Measurements from ENCODE around the gene CEP192.
"Not testable (repeated sequence)": the region's sequence is repeated elsewhere in the genome, so short reads cannot be mapped to it uniquely, and the experiment has no call there.

CEP192 gene

DNA sequence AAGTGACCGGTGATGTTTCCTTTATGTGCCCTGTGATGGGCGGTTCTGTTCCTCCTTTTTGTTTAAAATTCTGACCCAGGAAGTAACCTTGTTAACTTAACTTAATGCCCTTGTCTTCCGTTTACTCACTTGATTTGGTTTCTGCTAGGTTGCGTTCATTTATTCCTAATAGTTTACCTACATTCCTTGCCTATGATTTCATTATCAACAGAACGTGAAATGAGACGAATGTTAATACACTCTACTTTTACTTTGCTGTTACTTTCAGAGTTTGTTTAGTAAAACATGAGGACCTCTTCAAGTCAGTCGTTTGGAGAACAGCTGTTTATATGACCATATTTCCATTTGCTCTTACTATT lies 638 bp downstream of the CEP192 start:
- Histone ChIP-seq H3K27ac (ENCODE audit: low read depth, low read length) (peak overlapping the region; percentile 85), H3K9ac (ENCODE audit: low read length) (peak overlapping the region; percentile 98)

DNA sequence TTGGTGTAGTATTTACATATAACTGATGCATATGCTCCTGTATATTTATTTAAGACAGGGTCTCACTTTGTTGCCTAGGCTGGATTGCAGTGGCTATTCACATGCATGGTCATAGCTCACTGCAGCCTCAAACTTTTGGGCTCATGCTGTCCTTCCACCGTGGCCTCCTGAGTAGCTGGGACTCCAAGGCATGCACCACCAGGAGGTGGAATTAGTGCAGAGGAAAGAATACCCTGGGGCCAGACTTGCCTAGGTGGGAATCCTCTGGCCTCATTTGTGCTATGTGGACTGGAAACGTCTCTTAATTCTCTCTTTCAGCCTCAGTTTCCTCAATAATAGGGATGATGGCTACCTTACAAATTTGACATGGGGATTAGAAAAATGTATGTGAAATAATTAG lies 2.3 kb downstream of the CEP192 start:
- H3K36me3 ChIP-seq (ENCODE audit: control insufficient read depth, insufficient read depth, low read length), result 0 out of 2 replicates have a peak, but pooled peaks cover 5% of the 10 kb centered on the region
- H3K27ac ChIP-seq (ENCODE audit: low read depth, low read length), result no peak overlapping the region
- no peaks in the 10 kb centered on the region; the same call in 1 of the 2 replicates for H3K9me3 ChIP-seq (ENCODE audit: control insufficient read depth, insufficient read depth, low read depth, low read length)
- no peak overlapping the region for H3K9ac ChIP-seq (ENCODE audit: low read length)
- H3K4me1 ChIP-seq (ENCODE audit: control insufficient read depth, insufficient read depth, low read length), result peaks cover 19% of the 10 kb centered on the region; the same call in 1 of the 2 replicates
- H3K27me3 ChIP-seq (ENCODE audit: control insufficient read depth, insufficient read depth, low read length), result no peaks in the 10 kb centered on the region
- no peak overlapping the region; the same call in 1 of the 2 replicates for H3K4me3 ChIP-seq (ENCODE audit: low read depth, low read length)

More for the DNA sequence above, 638 bp downstream of the CEP192 start:
- peaks cover 9% of the 10 kb centered on the region for H3K36me3 ChIP-seq (ENCODE audit: control insufficient read depth, insufficient read depth, low read length)
- H3K27me3 ChIP-seq (ENCODE audit: control insufficient read depth, insufficient read depth, low read length), result no peaks in the 10 kb centered on the region
- H3K9me3 ChIP-seq (ENCODE audit: control insufficient read depth, insufficient read depth, low read depth, low read length), result no peaks in the 10 kb centered on the region; the same call in 1 of the 2 replicates
- peak overlapping the region; percentile 100 for H3K4me3 ChIP-seq (ENCODE audit: low read depth, low read length)
- H3K4me1 ChIP-seq (ENCODE audit: control insufficient read depth, insufficient read depth, low read length), result peaks cover 19% of the 10 kb centered on the region; the same call in 1 of the 2 replicates

DNA sequence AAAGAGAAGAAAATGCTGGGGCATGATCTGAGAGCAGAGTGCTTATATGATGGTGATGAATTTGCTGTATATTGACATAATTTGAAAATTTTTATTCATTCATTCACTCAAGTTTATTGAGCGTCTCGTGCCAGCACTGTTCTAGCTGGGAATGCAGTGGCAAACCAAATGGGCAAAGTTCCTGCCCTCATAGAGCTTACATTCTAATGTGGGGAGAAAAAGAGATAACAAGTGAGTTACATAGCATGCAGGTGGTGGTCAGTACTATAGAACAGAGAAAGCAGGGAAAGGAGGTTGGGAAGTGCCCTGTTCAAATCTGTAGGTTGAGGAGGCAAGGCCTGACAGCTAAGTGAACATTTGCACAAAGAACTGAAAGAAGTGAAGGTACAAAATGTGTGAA lies 4.3 kb downstream of the CEP192 start:
- Histone ChIP-seq H3K4me1 (ENCODE audit: control insufficient read depth, insufficient read depth, low read length) (peaks cover 12% of the 10 kb centered on the region; the same call in 1 of the 2 replicates), H3K4me3 (ENCODE audit: low read depth, low read length) (no peak overlapping the region), H3K27me3 (ENCODE audit: control insufficient read depth, insufficient read depth, low read length) (no peaks in the 10 kb centered on the region), H3K9me3 (ENCODE audit: control insufficient read depth, insufficient read depth, low read depth, low read length) (no peaks in the 10 kb centered on the region; the same call in 1 of the 2 replicates), H3K9ac (ENCODE audit: low read length) (no peak overlapping the region), H3K27ac (ENCODE audit: low read depth, low read length) (no peak overlapping the region), H3K36me3 (ENCODE audit: control insufficient read depth, insufficient read depth, low read length) (peaks cover 9% of the 10 kb centered on the region; the same call in 1 of the 2 replicates)

DNA sequence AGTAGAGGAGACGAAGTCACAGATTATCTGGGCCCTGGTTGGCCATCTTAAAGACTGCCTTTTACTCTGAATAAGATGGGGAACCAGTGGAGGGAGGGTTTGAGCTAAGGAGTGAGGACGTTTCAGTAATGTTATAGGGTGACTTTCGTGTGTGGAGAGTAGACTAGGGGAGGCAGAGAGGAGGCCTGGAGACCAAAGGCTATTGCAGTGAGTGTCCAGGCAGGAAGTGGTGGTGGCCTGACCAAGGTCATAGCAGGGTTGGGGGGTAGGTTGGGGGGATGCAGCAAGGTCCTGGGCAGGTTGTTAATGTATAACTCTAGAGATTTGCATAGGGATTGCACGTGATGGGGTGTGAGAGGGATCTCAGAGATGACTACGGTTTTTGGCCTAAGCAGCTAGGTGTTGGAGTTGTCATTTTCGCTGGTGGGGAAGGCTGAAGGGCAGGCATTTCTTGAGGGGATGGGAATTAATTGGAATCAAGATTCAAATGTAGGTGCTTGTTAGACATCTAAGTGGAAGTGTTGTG lies 4.9 kb downstream of the CEP192 start:
- no peak overlapping the region for H3K4me3 ChIP-seq (ENCODE audit: low read depth, low read length)
- H3K9ac ChIP-seq (ENCODE audit: low read length), result no peak overlapping the region
- no peaks in the 10 kb centered on the region; the same call in 1 of the 2 replicates for H3K9me3 ChIP-seq (ENCODE audit: control insufficient read depth, insufficient read depth, low read depth, low read length)
- no peaks in the 10 kb centered on the region for H3K27me3 ChIP-seq (ENCODE audit: control insufficient read depth, insufficient read depth, low read length)
- peaks cover 11% of the 10 kb centered on the region; the same call in 1 of the 2 replicates for H3K4me1 ChIP-seq (ENCODE audit: control insufficient read depth, insufficient read depth, low read length)
- H3K36me3 ChIP-seq (ENCODE audit: control insufficient read depth, insufficient read depth, low read length), result peaks cover 13% of the 10 kb centered on the region; the same call in 1 of the 2 replicates
- no peak overlapping the region for H3K27ac ChIP-seq (ENCODE audit: low read depth, low read length)

DNA sequence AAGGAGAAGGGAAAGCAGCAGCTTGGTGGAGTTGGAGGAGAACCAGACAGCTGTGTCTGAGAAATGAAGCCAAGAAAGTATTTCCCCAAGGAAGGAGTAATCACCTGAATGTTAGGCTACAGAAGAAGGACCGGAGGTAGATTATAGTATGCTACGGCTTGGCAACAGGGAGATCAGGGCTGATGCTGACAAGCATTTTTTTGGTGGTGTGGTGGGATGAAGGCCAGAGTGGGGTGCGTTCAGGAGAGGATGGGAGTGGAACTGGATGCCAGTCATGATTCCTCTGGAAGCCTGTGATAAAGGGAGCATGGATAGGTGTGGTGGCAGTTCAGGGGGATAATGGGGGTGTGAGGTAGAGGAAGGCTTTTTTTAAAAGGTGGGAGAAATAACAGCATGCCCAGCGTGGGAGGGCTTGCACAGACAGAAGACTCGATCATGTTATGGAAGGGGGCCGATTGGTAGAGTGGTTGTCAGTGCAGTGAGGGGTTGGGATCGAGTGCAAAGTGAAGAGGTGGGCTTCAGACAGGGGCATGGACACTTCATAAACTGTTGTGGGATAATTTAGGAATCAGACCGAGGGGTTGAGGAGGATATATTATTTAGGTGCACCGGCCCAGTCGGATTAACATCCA lies 5.6 kb downstream of the CEP192 start:
- Histone ChIP-seq H3K9me3 (ENCODE audit: control insufficient read depth, insufficient read depth, low read depth, low read length) (no peaks in the 10 kb centered on the region; the same call in 1 of the 2 replicates), H3K27me3 (ENCODE audit: control insufficient read depth, insufficient read depth, low read length) (no peaks in the 10 kb centered on the region), H3K9ac (ENCODE audit: low read length) (no peak overlapping the region), H3K4me1 (ENCODE audit: control insufficient read depth, insufficient read depth, low read length) (peaks cover 11% of the 10 kb centered on the region; the same call in 1 of the 2 replicates), H3K4me3 (ENCODE audit: low read depth, low read length) (no peak overlapping the region), H3K36me3 (ENCODE audit: control insufficient read depth, insufficient read depth, low read length) (peaks cover 18% of the 10 kb centered on the region; the same call in 1 of the 2 replicates), H3K27ac (ENCODE audit: low read depth, low read length) (no peak overlapping the region)

DNA sequence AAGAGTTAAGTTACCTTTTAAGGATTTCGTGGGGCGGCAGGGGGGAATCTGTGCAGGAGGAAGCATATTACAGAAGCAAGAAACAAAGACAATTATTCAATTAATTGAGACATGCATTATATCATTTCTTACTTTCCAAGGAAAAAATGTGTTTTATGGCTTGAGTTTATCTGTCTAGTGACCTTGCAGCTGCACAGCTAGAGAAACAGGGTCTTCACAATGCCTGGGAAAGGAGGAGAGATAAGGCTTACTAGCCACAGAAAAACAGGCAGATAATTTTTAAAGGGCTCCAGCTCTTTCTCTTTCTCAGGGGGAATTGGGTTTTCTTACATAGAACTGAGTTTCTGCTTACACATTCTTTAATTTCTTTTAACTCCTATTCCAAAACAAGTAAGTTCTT lies 6.2 kb downstream of the CEP192 start:
- peaks cover 23% of the 10 kb centered on the region; the same call in 1 of the 2 replicates for H3K36me3 ChIP-seq (ENCODE audit: control insufficient read depth, insufficient read depth, low read length)
- H3K4me1 ChIP-seq (ENCODE audit: control insufficient read depth, insufficient read depth, low read length); H3K27ac ChIP-seq (ENCODE audit: low read depth, low read length); H3K9ac ChIP-seq (ENCODE audit: low read length); H3K4me3 ChIP-seq (ENCODE audit: low read depth, low read length); H3K9me3 ChIP-seq (ENCODE audit: control insufficient read depth, insufficient read depth, low read depth, low read length); H3K27me3 ChIP-seq (ENCODE audit: control insufficient read depth, insufficient read depth, low read length): not testable (repeated sequence)

DNA sequence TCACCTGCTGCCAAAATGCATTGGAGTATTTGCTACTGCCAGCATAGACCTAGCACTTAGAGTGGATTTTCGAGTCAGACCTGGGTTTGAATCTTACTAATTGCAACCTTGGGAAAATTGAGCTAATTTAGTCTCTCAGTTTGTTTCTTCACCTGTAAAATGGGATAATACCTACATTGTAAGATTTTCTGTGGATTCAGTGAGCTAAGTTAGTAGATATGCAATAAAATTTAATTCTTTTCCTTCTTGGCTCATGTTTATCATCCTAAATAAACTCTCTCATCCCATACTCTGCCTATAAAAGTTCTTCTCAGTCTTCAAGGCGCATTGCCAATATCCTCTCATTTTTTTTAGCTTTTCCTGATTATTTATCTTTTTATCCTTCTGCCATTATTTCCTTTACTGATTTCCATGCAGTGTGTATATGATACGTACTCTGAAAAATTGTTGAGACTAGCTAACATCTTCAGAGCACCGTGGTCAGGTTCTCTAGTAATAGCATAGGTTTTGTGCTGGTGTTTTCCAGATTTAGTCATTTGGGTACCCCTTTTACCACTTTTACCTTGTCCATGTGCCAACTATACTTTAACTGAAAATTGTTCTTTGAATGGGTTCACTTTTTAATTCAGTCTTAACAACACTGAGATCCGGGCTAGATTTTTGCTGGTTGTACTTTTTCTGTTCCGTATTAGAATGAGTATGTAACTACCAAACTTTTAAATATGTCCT lies 7.3 kb downstream of the CEP192 start:
- peaks cover 23% of the 10 kb centered on the region; the same call in 1 of the 2 replicates for H3K36me3 ChIP-seq (ENCODE audit: control insufficient read depth, insufficient read depth, low read length)
- no peak overlapping the region for H3K4me3 ChIP-seq (ENCODE audit: low read depth, low read length)
- H3K9me3 ChIP-seq (ENCODE audit: control insufficient read depth, insufficient read depth, low read depth, low read length), result no peaks in the 10 kb centered on the region; the same call in 1 of the 2 replicates
- 0 out of 2 replicates have a peak, but pooled peaks cover under 1% of the 10 kb centered on the region for H3K4me1 ChIP-seq (ENCODE audit: control insufficient read depth, insufficient read depth, low read length)
- no peaks in the 10 kb centered on the region for H3K27me3 ChIP-seq (ENCODE audit: control insufficient read depth, insufficient read depth, low read length)
- H3K9ac ChIP-seq (ENCODE audit: low read length), result no peak overlapping the region
- H3K27ac ChIP-seq (ENCODE audit: low read depth, low read length), result no peak overlapping the region

DNA sequence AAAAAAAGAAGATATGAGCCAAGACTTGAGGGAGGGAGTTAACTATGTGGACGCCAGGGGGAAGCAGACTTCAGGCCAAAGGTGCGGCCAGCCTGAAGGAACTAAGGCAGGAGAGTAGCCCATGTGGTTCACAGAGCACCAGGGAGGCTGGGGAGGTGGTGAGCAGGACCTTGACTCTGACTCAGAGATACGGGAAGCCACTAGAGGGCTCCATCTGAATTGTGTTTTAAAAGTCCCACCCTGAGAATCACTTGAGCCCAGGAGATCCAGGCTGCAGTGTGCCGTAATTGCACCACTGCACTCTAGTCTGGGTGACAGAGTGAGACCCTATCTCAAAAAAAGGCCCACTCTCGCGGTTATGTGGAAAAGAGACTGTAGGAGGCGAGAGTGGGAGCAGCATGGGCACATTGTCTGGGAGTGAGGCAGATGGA lies 12.3 kb downstream of the CEP192 start:
- no peaks in the 10 kb centered on the region for H3K4me1 ChIP-seq (ENCODE audit: control insufficient read depth, insufficient read depth, low read length)
- H3K27ac ChIP-seq (ENCODE audit: low read depth, low read length), result no peak overlapping the region
- no peaks in the 10 kb centered on the region for H3K9me3 ChIP-seq (ENCODE audit: control insufficient read depth, insufficient read depth, low read depth, low read length)
- H3K36me3 ChIP-seq (ENCODE audit: control insufficient read depth, insufficient read depth, low read length), result peaks cover 37% of the 10 kb centered on the region
- no peaks in the 10 kb centered on the region for H3K27me3 ChIP-seq (ENCODE audit: control insufficient read depth, insufficient read depth, low read length)
- H3K4me3 ChIP-seq (ENCODE audit: low read depth, low read length), result no peak overlapping the region
- H3K9ac ChIP-seq (ENCODE audit: low read length), result no peak overlapping the region

DNA sequence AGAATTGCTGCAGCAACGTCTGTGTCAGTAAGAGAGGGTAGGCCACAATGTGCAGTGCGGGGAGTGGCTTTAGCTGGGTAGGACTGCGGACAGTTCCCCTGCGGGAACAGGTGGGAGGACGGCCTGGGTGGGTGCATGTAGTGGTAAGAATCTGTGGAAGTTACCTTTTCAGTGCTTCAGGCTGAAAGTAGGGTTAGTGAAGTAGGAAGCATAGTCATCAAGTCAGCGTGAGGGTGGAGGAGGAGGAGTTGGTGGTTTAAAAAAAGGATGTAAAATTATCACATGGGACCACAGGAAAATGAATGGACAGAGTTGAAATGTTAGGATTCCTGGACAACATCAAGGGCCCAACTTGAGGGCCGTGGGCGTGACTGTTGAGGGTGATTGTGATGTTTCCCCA lies 13.2 kb downstream of the CEP192 start:
- H3K36me3 ChIP-seq (ENCODE audit: control insufficient read depth, insufficient read depth, low read length), result peaks cover 46% of the 10 kb centered on the region
- H3K4me1 ChIP-seq (ENCODE audit: control insufficient read depth, insufficient read depth, low read length), result no peaks in the 10 kb centered on the region
- no peak overlapping the region for H3K27ac ChIP-seq (ENCODE audit: low read depth, low read length)
- no peak overlapping the region for H3K9ac ChIP-seq (ENCODE audit: low read length)
- H3K27me3 ChIP-seq (ENCODE audit: control insufficient read depth, insufficient read depth, low read length), result no peaks in the 10 kb centered on the region
- no peak overlapping the region for H3K4me3 ChIP-seq (ENCODE audit: low read depth, low read length)
- H3K9me3 ChIP-seq (ENCODE audit: control insufficient read depth, insufficient read depth, low read depth, low read length), result no peaks in the 10 kb centered on the region

DNA sequence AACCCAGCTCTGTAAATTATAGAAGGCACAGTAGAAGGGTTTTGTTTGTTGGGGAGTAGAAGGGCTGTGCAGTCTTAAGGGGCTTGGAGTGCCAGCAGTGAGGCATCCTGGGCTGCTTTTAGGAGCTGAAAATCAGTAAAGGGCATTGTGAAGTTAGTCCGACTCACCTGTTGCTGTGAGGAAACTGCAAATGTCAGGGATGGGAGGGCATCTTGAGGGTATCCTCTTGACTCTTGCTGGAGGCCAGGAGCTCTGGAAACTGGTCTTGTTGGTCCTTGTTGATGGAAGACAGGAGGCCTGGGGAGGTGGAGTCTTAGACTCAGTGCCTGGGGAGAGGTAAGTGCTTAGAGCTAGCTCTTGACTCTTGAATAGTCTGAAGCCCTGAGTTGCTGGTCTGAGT lies 14.1 kb downstream of the CEP192 start:
- Histone ChIP-seq H3K27ac (ENCODE audit: low read depth, low read length) (no peak overlapping the region), H3K36me3 (ENCODE audit: control insufficient read depth, insufficient read depth, low read length) (peaks cover 48% of the 10 kb centered on the region), H3K27me3 (ENCODE audit: control insufficient read depth, insufficient read depth, low read length) (no peaks in the 10 kb centered on the region), H3K4me1 (ENCODE audit: control insufficient read depth, insufficient read depth, low read length) (no peaks in the 10 kb centered on the region), H3K4me3 (ENCODE audit: low read depth, low read length) (no peak overlapping the region), H3K9ac (ENCODE audit: low read length) (no peak overlapping the region), H3K9me3 (ENCODE audit: control insufficient read depth, insufficient read depth, low read depth, low read length) (no peaks in the 10 kb centered on the region)
